Esophagus mucosa (tissue), 1 donor: ENCODE results near the gene SYDE1. TPM values are rescaled to one million over a fixed set of nuclear protein-coding genes. Genes with fewer than 3 reads are reported as not detected.
"Not testable (repeated sequence)": the region's sequence is repeated elsewhere in the genome, so short reads cannot be mapped to it uniquely, and the experiment has no call there.

Experiments
- ATAC-seq: fragments of 200-7000 bp; cut with Tn5 transposase; one replicate; pipeline ENCODE4 v1.9.1; 2020
- total RNA-seq: library from RNA; stranded (reverse); gene quantifications from one replicate; pipeline ENCODE4 v1.2.4, GENCODE V29; 2023
- donor health status: DM: yes; HTN: yes; CAD: no.

The SYDE1 gene, protein sequence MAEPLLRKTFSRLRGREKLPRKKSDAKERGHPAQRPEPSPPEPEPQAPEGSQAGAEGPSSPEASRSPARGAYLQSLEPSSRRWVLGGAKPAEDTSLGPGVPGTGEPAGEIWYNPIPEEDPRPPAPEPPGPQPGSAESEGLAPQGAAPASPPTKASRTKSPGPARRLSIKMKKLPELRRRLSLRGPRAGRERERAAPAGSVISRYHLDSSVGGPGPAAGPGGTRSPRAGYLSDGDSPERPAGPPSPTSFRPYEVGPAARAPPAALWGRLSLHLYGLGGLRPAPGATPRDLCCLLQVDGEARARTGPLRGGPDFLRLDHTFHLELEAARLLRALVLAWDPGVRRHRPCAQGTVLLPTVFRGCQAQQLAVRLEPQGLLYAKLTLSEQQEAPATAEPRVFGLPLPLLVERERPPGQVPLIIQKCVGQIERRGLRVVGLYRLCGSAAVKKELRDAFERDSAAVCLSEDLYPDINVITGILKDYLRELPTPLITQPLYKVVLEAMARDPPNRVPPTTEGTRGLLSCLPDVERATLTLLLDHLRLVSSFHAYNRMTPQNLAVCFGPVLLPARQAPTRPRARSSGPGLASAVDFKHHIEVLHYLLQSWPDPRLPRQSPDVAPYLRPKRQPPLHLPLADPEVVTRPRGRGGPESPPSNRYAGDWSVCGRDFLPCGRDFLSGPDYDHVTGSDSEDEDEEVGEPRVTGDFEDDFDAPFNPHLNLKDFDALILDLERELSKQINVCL
- 2.4 TPM for total RNA-seq

GRCh38 chr19:15107061-15108010 lies at the start of gene SYDE1:
Gene SYDE1 (plus strand): TSS chr19:15107401. CDS start chr19:15107434, 33 bp downstream.
- no peak for ATAC-seq

GRCh38 chr19:15062036-15062435 lies 45.2 kb upstream of the SYDE1 start:
- no peak for ATAC-seq

DNA sequence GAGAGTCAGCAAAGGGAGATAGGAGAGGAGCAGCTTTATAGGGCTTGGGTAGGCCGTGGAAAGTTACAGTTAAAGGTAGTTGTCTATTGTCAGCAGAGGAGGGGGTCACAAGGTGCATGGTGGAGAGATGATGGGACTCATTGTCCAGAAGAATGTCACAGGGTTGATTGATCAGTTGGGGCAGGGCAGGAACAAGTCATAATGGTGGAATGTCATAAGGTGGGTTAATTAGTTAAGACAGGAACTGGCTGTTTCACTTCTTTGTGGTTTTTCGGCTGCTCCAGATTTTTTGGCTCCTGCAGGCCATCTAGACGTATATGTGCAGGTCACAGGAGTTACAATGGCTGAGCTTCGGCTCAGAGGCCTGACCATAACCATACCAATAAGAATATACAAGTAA lies 36.8 kb upstream of the SYDE1 start:
- ATAC-seq: not testable (repeated sequence)

GRCh38 chr19:15072930-15073647 lies 34.1 kb upstream of the SYDE1 start:
- ATAC-seq: no peak

- ATAC-seq: no peak
These were observed 32.8 kb upstream of the SYDE1 start for GRCh38 chr19:15074371-15074770.

DNA sequence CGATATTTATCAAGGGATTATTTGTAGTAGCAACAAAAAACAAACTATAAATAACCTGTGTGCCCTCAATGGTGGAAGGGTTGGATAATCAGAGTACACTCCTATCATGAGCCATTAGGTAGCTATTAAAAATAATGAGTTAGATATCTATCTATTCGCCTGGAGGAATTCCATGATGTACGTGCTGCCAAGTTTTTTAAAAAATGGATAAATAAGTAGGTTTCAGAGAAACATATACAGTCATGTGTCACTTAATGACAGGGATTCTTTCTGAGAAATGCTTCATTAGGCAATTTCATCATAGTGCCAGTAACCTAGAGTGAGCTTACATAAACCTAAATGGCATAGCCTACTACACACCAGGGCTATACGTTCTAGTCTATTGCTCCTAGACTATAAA lies 31.4 kb upstream of the SYDE1 start:
- no peak for ATAC-seq

- ATAC-seq: not testable (repeated sequence)
These were observed 27.2 kb upstream of the SYDE1 start for GRCh38 chr19:15080002-15080401.

DNA sequence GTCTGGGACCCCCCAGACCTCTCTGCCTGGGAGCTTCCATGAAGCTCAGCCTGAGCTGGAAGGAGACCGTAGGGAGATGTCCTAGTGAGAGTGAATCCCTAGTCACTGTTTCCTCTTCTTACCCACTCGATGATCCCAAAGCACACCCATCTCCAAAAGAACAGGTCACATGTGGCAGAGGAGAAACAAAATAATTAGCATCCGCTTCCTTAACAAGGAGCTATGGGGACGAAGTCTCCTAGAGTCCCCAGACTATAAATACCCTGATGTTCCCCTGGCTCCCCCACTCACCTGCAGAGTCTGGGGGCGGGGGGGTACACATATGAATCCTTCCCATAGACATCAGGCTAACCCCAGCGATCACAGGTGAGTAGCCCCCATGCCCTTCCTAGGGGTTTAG lies 25.3 kb upstream of the SYDE1 start, which contains the start of gene OR1I1:
Gene OR1I1 (plus strand): TSS at position 301 of the 400 bp plus-strand sequence. CDS start 4,855 bp downstream, outside the sequence.
- no peak for ATAC-seq

DNA sequence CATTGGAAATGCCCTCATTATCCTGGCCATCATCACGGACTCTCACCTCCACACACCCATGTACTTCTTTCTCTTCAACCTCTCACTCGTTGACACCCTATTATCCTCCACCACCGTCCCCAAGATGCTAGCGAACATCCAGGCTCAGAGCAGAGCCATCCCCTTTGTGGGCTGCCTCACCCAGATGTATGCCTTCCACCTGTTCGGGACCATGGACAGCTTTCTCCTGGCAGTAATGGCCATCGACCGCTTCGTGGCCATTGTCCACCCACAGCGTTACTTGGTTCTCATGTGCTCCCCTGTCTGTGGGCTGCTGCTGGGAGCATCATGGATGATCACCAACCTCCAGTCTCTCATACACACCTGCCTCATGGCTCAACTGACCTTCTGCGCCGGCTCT lies 20.0 kb upstream of the SYDE1 start:
- no peak for ATAC-seq

DNA sequence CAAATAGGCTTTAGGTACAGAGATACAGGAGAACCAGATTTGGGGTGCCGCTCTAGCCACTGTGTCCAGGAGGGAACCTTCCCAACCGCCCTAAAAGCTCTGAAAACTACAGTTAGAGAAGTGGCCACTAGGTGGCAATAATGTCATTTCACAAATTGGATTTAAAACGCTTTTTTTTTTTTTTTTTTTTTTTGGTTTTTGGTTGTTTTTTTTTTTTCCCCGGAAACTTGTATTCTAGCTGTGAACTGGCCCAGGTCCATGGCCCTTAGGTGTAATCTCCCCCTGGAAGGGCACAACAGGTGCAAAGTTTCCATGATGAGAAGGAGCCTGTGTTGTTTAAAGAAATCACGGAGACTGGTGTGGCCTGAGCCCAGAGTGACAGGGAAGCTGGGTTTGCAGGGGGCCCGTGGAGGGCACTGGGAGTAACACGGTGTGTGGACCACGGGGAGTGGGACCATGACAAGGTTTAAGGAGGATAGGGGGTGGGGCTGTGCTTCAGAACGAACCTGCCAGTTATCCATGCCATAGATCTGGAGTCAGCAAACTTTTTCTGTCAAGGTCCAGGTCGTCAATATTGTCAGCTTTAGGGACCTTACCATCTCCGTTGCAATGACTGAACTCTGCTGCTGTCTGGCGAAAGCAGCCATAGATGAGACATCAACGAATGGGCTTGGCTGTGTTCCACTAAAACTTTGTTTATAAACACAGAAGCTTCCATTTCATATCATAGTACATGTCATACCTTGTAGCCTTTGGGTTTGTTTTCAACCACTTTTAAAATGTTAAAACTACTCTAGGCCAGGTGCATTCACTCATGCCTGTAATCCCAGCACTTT lies 15.1 kb upstream of the SYDE1 start:
- peak; percentile 58 for ATAC-seq

- ATAC-seq: no peak
These were observed 14.2 kb upstream of the SYDE1 start for GRCh38 chr19:15093001-15093400.

GRCh38 chr19:15096223-15096622 lies 11.0 kb upstream of the SYDE1 start:
- no peak for ATAC-seq

GRCh38 chr19:15097980-15098379 lies 9.2 kb upstream of the SYDE1 start:
- ATAC-seq: peak; percentile 70

- ATAC-seq: peak; percentile 93
These were observed 8.7 kb upstream of the SYDE1 start for GRCh38 chr19:15098460-15098859.

DNA sequence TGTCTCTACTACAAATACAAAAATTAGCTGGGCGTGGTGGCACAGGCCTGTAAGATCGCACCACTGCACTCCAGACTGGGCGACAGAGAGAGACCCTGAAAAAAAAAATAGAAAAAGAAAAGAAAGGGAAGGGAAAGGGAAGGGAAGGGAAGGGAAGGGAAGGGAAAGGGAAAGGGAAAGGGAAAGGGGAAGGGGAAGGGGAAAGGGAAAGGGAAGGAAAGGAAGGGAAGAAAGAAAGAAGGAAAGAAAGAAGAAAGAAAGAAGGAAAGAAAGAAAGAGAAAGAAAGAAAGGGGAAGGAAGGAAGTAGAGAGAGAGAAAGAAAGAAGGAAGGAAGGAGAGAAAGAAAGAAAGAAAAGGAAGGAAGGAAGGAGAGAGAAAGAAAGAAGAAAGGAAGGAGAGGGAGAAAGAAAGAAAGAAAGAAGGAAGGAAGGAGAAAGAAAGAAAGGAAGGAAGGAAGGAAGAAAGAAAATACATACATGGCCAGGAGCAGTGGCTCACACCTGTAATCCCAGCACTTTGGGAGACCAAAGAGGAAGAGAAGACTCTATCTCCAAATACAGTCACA lies 8.1 kb upstream of the SYDE1 start:
- no peak for ATAC-seq

GRCh38 chr19:15101479-15102082 lies 5.6 kb upstream of the SYDE1 start:
- peak; percentile 28 for ATAC-seq

DNA sequence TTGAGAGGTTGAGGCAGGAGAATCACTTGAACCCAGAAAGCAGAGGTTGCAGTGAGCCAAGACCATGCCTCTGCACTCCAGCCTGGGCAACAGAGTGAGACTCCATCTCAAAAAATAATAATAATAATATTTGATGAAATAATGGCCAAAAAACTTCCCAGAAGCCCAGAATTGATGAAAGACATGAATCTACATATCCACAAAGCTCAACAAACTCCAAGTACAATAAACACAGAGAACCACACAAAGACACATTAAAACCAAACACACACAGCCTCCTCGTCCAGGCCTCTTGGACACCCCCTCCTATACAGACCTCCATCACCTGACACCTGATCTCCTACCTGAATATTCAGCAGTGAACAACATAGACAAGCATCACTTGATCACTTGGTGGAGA lies 3.2 kb upstream of the SYDE1 start:
- ATAC-seq: no peak

- ATAC-seq: no peak
These were observed 2.8 kb upstream of the SYDE1 start for GRCh38 chr19:15104411-15104810.

DNA sequence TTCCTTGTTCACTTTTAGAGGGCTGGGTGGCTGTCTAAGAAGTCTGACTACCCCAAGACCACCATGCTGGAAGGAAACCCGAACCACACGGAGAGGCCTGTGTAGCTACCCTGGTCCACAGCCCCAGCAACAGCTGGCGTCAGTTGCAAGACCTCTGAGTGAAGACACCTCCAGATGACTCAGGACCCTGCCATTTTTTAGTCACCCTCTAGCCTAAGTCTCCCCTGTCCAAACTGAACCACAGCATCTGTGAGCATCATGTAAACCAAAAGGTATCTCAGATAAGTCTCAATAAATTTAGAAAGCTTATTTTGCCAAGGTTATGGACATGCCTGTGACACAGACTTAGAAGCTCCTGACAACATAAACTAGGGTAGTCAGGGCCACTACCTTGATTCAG lies 2.2 kb upstream of the SYDE1 start:
- no peak for ATAC-seq

GRCh38 chr19:15108145-15108844 lies 1.1 kb downstream of the SYDE1 start:
- no peak for ATAC-seq
